Astrocyte (in vitro differentiated cells and primary cell): ENCODE measurements around the gene AP1G2.

Source experiments
- EZH2 ChIP-seq: IDR thresholded peaks from 2 replicates; pipeline ENCODE4 v1.6.1; 2012; ENCODE audit warnings: mild to moderate bottlenecking, low read length, inconsistent platforms; ENCODE audit not compliant: insufficient read depth
- TF ChIP-seq, protein P1 (sequence below): IDR thresholded peaks from 2 replicates; pipeline ENCODE4 v1.5.1; 2011; ENCODE audit warnings: low read depth, mild to moderate bottlenecking, inconsistent platforms, low read length, moderate library complexity; ENCODE audit not compliant: insufficient read depth

DNA sequence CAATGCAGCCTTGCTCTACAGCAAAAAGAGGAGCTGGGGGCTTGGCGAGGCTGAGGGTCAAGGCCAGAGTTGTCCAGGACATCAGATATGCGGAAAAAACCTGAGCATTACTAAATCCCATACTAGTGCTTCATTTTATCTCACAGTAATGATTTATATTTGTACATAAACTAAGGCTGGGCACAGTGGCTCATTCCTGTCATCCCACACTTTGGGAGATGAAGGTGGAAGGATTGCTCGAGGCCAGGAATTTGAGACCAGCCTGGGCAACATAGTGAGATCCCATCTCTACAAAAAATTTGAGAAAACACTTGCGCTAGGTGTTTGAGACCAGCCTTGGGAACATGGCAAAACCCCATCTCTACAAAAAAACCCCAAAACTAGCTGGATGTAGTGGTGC lies 22.6 kb upstream of the AP1G2 start:
- TF ChIP-seq, protein P1, sequence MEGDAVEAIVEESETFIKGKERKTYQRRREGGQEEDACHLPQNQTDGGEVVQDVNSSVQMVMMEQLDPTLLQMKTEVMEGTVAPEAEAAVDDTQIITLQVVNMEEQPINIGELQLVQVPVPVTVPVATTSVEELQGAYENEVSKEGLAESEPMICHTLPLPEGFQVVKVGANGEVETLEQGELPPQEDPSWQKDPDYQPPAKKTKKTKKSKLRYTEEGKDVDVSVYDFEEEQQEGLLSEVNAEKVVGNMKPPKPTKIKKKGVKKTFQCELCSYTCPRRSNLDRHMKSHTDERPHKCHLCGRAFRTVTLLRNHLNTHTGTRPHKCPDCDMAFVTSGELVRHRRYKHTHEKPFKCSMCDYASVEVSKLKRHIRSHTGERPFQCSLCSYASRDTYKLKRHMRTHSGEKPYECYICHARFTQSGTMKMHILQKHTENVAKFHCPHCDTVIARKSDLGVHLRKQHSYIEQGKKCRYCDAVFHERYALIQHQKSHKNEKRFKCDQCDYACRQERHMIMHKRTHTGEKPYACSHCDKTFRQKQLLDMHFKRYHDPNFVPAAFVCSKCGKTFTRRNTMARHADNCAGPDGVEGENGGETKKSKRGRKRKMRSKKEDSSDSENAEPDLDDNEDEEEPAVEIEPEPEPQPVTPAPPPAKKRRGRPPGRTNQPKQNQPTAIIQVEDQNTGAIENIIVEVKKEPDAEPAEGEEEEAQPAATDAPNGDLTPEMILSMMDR: no peak
- TF ChIP-seq EZH2: no peak
